ENCODE data around the gene COMT.
"Not testable (repeated sequence)": the region's sequence is repeated elsewhere in the genome, so short reads cannot be mapped to it uniquely, and the experiment has no call there.

Gene COMT

GRCh38 chr22:19907902-19908301 lies 33.7 kb upstream of the COMT start:
- not testable (repeated sequence) for DNase-seq (ENCODE audit: extremely low read depth in 1 of 2, low read depth in 1 of 2)

- peak; percentile 59 to 67 for DNase-seq (ENCODE audit: extremely low read depth in 1 of 2, low read depth in 1 of 2)
Measured at GRCh38 chr22:19909350-19910179, 32.0 kb upstream of the COMT start.

- no peak for DNase-seq (ENCODE audit: extremely low read depth in 1 of 2, low read depth in 1 of 2)
Measured at GRCh38 chr22:19910180-19910744, 31.3 kb upstream of the COMT start.

GRCh38 chr22:19911540-19912270 lies 29.9 kb upstream of the COMT start:
- no peak for DNase-seq (ENCODE audit: extremely low read depth in 1 of 2, low read depth in 1 of 2)

- no peak for DNase-seq (ENCODE audit: extremely low read depth in 1 of 2, low read depth in 1 of 2)
Measured at GRCh38 chr22:19912271-19912999, 29.1 kb upstream of the COMT start.

- DNase-seq (ENCODE audit: extremely low read depth in 1 of 2, low read depth in 1 of 2): no peak
Measured at GRCh38 chr22:19913337-19913936, 28.1 kb upstream of the COMT start.

- DNase-seq (ENCODE audit: extremely low read depth in 1 of 2, low read depth in 1 of 2): no peak
Measured at GRCh38 chr22:19914201-19914943, 27.2 kb upstream of the COMT start.

- DNase-seq (ENCODE audit: extremely low read depth in 1 of 2, low read depth in 1 of 2): no peak
Measured at GRCh38 chr22:19915287-19915954, 26.2 kb upstream of the COMT start.

- DNase-seq (ENCODE audit: extremely low read depth in 1 of 2, low read depth in 1 of 2): no peak
Measured at GRCh38 chr22:19916006-19916405, 25.6 kb upstream of the COMT start.

- no peak for DNase-seq (ENCODE audit: extremely low read depth in 1 of 2, low read depth in 1 of 2)
Measured at GRCh38 chr22:19916941-19917340, 24.6 kb upstream of the COMT start.

GRCh38 chr22:19917389-19918138 lies 24.0 kb upstream of the COMT start:
- DNase-seq (ENCODE audit: extremely low read depth in 1 of 2, low read depth in 1 of 2): no peak

GRCh38 chr22:19918332-19919106 lies 23.1 kb upstream of the COMT start:
- DNase-seq (ENCODE audit: extremely low read depth in 1 of 2, low read depth in 1 of 2): no peak

- no peak for DNase-seq (ENCODE audit: extremely low read depth in 1 of 2, low read depth in 1 of 2)
Measured at GRCh38 chr22:19919701-19920363, 21.7 kb upstream of the COMT start.

GRCh38 chr22:19921544-19922081 lies 20.0 kb upstream of the COMT start:
- no peak for DNase-seq (ENCODE audit: extremely low read depth in 1 of 2, low read depth in 1 of 2)

- no peak for DNase-seq (ENCODE audit: extremely low read depth in 1 of 2, low read depth in 1 of 2)
Measured at GRCh38 chr22:19923914-19924513, 17.6 kb upstream of the COMT start.

GRCh38 chr22:19926028-19926427 lies 15.5 kb upstream of the COMT start:
- not testable (repeated sequence) for DNase-seq (ENCODE audit: extremely low read depth in 1 of 2, low read depth in 1 of 2)

- no peak for DNase-seq (ENCODE audit: extremely low read depth in 1 of 2, low read depth in 1 of 2)
Measured at GRCh38 chr22:19927696-19928095, 13.9 kb upstream of the COMT start.
